GM12801 (cell line): ENCODE data around the gene PAGE2B.

Experiments
- CTCF ChIP-seq: IDR thresholded peaks from one replicate; pipeline ENCODE4 v1.5.1; 2011; ENCODE audit warnings: control low read depth; ENCODE audit not compliant: insufficient read length; ENCODE audit errors: extremely low read depth

The PAGE2B gene

GRCh38 chrX:55118574-55118973, 43.7 kb downstream of the PAGE2B start:
- no peak for TF ChIP-seq CTCF

DNA sequence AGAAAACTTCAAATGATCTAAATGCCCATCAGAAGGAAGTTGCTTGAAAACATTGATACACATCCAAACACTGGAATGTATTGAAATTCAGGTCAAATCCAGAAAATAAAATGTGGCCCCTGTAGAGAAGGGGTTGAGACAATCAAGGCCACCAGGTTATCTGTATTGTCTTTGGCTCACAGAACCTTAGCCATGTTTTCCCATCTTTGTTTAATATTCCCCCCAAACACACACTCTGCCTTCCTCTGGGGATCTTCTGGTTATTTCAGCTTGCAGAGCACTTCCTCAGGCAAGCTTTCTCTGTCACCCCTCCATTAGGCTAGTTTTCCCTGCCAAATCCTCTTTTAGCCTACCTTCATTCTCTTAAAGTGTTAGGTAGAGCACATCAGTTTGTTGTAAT, 44.4 kb downstream of the PAGE2B start:
- no peak for TF ChIP-seq CTCF

- TF ChIP-seq CTCF, result no peak
Measured at GRCh38 chrX:55119712-55120111, 44.9 kb downstream of the PAGE2B start.

GRCh38 chrX:55120761-55121358, 46.0 kb downstream of the PAGE2B start:
- TF ChIP-seq CTCF, result no peak

GRCh38 chrX:55123900-55124299, 49.1 kb downstream of the PAGE2B start:
- no peak for TF ChIP-seq CTCF

DNA sequence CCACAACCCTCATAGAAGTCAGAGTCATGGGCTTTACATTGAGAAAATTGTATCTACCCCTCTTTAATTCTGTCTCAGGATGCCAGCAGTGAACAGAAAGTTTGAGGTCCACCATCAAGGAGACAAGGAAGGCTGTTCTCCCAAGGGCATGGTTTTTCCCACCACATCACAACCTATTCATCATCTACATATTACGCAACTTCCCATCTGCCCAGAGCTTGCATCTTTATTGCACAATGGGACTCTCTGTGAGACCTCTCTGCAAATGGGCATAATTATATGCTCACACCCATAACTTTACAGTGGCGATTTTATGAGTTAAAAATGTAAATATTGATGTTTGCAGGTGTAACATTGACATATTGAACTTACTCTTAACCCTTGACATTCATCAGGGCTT, 52.9 kb downstream of the PAGE2B start:
- TF ChIP-seq CTCF, result no peak
